Spinal cord (tissue), 10 donors: ENCODE data around the gene LARP4B. TPM values are rescaled to one million over a fixed set of nuclear protein-coding genes. Genes with fewer than 3 reads are reported as not detected.

Experiments
- DNase-seq, 6 donors: peaks; one replicate each; pipeline versions ENCODE4 v3.0.0 to v3.0.0-alpha.2; 2013 to 2015; ENCODE audit warnings: low spot score in 6 of 6, low read depth in 4 of 6
- H3K27ac ChIP-seq: one replicate; pipeline ENCODE4 v1.5.1; 2013; ENCODE audit warnings: low read depth, low read length, control low read depth
- H3K27me3 ChIP-seq: one replicate; pipeline ENCODE4 v1.6.1; 2013; ENCODE audit warnings: low read length; ENCODE audit not compliant: control insufficient read depth, insufficient read depth
- H3K36me3 ChIP-seq: one replicate; pipeline ENCODE4 v1.6.1; 2013; ENCODE audit warnings: low read length; ENCODE audit not compliant: control insufficient read depth, insufficient read depth
- H3K4me1 ChIP-seq: one replicate; pipeline ENCODE4 v1.6.1; 2013; ENCODE audit warnings: low read length; ENCODE audit not compliant: control insufficient read depth, insufficient read depth
- H3K4me3 ChIP-seq: one replicate; pipeline ENCODE4 v1.5.1; 2013; ENCODE audit warnings: low read depth, low read length, control low read depth
- H3K9me3 ChIP-seq: one replicate; pipeline ENCODE4 v1.6.1; 2013; ENCODE audit warnings: low read length; ENCODE audit not compliant: control insufficient read depth, insufficient read depth
- whole genome bisulfite sequencing: methylation state at CpG from one replicate; pipeline ENCODE4 v1.1.5; 2013; ENCODE audit warnings: missing lambda C conversion rate; ENCODE audit not compliant: insufficient coverage; 5-methylcytosine and 5-hydroxymethylcytosine counted together
- polyA plus RNA-seq, 2 donors: library from polyadenylated mRNA; unstranded; fragments of 120-200 nt; gene quantifications; one replicate each; pipeline ENCODE4 v1.2.1, GENCODE V29; 2013; ENCODE audit not compliant: insufficient read length in 2 of 2
- total RNA-seq, 2 donors: library from RNA; depleted of rRNA in 1 of 2; stranded (reverse); fragments of 120-200 nt in 1 of 2; fragments of >200 nt in 1 of 2; gene quantifications; one replicate each; pipeline versions ENCODE4 v1.2.3 to v1.2.4, GENCODE V29; 2013 to 2014
- donor health status: healthy.

Gene LARP4B
- total and polyA plus RNA-seq, 4 donors: 28.2 to 38.5 (median 38.0) TPM

DNA sequence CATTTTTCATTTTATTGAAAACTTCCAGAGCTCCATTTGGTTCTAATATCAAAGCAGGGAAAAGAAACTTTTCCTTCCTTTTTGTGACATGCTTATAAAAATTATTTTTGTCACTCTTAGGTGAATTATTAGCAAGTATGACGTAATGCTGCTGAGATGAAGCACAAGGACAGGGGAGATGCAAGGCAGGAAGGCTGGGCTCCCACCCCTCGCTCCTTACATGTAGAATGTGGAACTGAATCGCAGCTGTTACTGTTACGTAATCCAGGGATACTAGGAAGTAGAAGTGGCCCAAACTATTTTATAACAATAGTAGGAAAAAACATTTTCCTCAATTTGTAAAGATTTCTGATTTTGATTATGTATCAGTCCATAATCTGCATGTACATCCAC is 39.6 kb upstream of the LARP4B start:
- H3K4me3 ChIP-seq: no peak overlapping the region
- WGBS: no CpG with 5 or more reads among the region's 4 CpGs
- H3K9me3 ChIP-seq: no peaks in the 10 kb centered on the region
- DNase-seq: no peak
- no peak overlapping the region for H3K27ac ChIP-seq
- H3K27me3 ChIP-seq: no peaks in the 10 kb centered on the region
- H3K4me1 ChIP-seq: peaks cover 4% of the 10 kb centered on the region
- H3K36me3 ChIP-seq: no peaks in the 10 kb centered on the region

DNA sequence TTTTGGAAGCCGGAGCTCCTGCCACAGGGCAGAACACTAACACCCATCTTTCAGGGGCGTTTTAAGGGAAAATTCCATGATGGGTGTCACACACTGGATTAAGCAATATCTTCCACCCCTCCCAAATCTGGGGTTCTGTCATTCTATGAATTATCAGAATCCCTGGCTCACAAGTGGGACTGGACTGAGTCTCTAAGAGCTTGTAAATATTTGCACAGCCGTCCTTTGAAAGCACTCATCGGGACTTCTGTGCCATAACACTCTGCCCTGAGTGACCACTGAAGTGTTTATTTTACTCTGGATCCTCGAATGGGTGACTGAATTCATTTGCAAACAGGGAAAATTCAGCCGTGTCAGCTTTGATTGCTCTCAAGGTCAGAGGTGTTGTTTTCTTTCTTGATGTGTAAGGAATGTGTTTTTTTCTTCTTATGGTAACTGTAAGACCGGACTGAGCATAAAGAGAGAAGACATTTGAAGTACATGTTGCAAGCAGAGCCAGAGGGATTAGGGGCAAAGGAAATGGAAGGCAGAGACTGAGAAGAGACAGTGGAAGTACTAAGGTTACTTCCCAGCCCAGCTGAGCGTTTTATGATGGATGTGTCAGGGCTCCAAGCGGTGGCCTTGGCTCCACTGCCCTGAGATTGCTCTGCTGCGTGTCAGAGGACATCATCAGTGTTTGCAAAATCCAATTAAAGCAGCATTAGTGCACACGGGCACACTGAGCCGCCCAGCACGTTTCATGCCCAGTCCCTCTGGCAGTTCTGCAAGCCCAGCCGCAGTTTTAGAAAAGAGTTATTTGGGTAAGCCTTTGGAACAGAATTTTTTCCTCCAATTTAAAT is 39.0 kb upstream of the LARP4B start:
- Histone ChIP-seq H3K4me1 (peaks cover 4% of the 10 kb centered on the region), H3K9me3 (no peaks in the 10 kb centered on the region), H3K27me3 (no peaks in the 10 kb centered on the region), H3K36me3 (no peaks in the 10 kb centered on the region), H3K4me3 (no peak overlapping the region), H3K27ac (no peak overlapping the region)
- 54% methylated on average over 11 of the region's 14 CpGs for WGBS
- no peak for DNase-seq

DNA sequence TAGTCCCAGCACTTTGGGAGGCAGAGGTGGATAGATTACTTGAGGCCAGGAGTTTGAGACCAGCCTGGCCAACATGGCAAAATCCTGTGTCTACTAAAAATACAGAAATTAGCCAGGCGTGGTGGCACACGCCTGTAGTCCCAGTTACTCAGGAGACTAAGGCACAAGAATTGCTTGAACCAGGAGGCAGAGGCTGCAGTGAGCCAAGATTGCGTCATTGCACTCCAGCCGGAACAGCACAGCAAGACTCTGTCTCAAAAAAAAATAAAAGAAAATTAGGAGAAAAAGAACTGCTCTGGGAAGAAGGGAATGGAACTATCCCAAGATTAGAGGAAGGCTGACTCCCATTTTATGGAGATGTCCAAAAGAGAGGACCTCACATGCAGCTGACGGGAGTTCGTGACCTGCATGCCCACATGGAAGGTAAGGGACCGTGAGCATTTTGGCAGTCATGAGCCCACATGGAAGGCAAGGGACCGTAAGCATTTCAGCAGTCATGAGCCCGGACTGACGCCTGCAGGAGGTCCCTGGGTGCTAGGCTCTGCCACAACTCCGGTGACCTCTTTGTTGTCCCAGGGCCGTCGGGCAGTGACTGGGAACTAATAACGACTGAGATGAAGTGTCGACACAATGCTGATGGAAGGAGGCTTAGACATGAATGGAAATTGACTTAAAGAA is 38.1 kb upstream of the LARP4B start:
- H3K27me3 ChIP-seq: no peaks in the 10 kb centered on the region
- H3K4me3 ChIP-seq: no peak overlapping the region
- H3K9me3 ChIP-seq: no peaks in the 10 kb centered on the region
- no peak overlapping the region for H3K27ac ChIP-seq
- 56% methylated on average over 14 of the region's 15 CpGs for WGBS
- DNase-seq: no peak
- no peaks in the 10 kb centered on the region for H3K36me3 ChIP-seq
- H3K4me1 ChIP-seq: peaks cover 8% of the 10 kb centered on the region

DNA sequence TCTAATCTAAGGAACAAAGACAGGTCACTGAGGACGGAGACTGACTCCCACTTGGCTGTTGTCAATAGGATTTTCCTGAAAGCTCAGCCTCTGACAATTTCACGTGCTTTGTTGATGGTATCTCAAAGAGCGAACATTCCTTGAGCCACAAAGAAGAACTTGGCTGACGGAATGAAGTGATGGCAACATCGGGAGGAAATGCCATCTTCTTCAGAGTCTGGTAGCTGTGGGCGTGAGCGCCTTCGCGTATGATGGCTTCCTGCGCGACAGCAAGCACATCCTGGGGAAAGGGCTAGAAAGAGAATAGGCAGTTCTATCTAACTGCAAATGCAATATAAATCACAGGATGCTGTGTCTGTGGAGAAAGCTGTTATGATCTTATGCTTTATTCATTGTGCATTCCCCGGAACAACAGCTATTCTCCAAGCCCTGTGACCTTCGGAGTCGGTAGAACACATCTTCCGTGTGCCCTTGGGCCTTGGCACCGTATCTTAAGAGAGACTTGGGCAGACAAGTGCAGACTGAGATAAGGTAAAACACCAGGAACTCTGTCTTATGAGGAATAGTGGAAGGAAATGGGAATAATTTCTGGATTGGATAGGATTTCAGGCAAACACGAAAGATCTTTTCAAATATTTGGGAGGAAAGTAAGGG is 37.2 kb upstream of the LARP4B start:
- H3K27ac ChIP-seq: no peak overlapping the region
- peak in 1 of 6 donors; percentile 22 for DNase-seq
- H3K36me3 ChIP-seq: no peaks in the 10 kb centered on the region
- no peaks in the 10 kb centered on the region for H3K27me3 ChIP-seq
- H3K4me1 ChIP-seq: peaks cover 8% of the 10 kb centered on the region
- WGBS: 82% methylated on average over 13 of the region's 17 CpGs
- H3K9me3 ChIP-seq: no peaks in the 10 kb centered on the region
- H3K4me3 ChIP-seq: no peak overlapping the region

DNA sequence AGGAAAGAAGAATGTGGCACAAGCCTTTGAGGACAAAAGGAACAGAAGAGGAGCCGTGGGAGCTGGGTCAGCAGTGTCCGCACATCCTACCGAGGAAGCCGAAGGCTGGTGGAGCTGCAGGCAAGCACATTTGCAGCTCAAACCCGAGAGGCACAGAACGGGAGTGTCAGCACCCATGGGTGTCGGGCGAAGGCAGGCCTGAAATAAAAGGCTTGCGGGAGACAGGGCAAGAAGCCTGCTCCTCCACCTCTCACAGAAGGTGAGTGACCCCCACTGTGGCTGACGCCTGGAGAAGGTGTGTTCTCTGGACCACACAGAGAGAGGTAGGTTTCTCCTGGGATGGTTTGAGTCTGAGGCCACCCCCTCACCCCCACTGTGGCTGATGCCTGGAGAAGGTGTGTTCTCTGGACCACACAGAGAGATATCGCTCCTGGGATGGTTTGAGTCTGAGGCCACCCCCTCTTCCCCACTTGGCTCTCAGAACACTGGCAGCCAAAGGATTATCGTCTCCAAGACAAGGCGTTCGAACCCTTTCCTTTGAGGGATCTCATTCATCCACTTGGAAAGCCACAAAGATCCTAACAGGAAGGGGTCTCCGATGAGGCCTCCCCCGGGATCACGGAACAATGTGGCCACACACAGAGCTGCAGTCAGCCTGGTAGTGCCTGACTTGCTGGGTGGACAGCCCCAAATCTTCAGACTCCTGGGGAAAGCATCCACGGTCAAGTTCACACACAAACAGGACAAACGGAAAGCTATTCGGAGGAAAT is 35.1 kb upstream of the LARP4B start:
- Histone ChIP-seq H3K27me3 (no peaks in the 10 kb centered on the region), H3K36me3 (no peaks in the 10 kb centered on the region), H3K9me3 (no peaks in the 10 kb centered on the region), H3K4me1 (peaks cover 4% of the 10 kb centered on the region), H3K4me3 (no peak overlapping the region), H3K27ac (no peak overlapping the region)
- 78% methylated on average over 16 of the region's 20 CpGs for WGBS
- no peak for DNase-seq

DNA sequence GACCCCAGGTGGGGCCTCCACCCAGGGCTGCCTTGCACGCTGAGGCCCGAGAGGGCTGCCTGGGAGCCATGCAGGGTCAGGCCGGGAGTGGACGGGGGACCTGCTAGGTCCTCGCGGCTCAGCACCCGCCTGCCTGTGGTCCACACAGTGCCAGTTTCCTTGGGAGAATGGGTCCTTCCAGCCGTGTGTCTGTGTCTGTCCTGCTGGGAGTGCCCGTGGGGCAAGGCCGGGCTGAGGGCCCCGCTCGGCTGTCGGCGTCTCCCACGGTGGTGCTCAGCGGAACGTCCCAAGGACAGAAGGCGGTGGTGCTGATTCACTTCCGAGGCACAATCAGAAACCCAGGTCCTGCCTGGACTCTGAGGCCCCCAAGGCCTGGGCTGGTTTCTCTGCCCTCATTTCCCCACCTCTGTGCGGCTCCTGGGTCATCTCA is 33.5 kb upstream of the LARP4B start:
- Histone ChIP-seq H3K36me3 (no peaks in the 10 kb centered on the region), H3K27me3 (no peaks in the 10 kb centered on the region), H3K9me3 (no peaks in the 10 kb centered on the region), H3K4me1 (peaks cover 4% of the 10 kb centered on the region), H3K27ac (no peak overlapping the region), H3K4me3 (no peak overlapping the region)
- WGBS: 90% methylated on average over 20 of the region's 20 CpGs
- DNase-seq: no peak

DNA sequence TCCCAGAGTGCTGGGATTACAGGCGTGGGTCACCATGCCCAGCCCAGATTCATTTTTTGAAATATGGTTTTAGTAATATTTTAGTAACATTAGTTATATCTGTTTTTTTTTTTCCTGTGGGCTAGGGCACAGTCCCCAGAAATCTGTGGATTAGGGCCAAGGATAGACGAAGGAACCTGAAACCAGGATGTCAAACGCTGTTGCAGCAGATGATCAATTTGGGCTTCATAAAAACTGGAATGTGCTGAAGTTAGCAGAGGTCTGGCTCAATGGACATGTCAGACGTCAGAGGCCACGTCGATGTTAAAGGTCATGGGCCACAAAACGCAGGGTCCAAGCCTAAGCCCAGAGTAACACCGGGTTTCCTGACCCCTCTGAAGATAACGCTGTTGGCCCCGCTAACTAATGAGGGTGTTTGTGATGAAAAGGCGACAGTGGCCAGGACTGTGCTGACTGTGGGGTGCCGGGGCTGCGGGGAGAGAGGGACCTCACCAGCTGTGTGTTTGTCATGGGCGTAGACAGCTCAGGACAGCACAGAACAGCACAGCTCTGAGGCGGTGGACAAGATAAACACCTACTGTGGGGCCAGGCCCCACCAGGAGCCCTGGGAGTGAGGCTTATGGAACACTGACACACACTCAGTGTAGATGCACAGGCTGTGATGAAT is 32.9 kb upstream of the LARP4B start:
- no peak overlapping the region for H3K27ac ChIP-seq
- peaks cover 4% of the 10 kb centered on the region for H3K4me1 ChIP-seq
- no peaks in the 10 kb centered on the region for H3K9me3 ChIP-seq
- no peak overlapping the region for H3K4me3 ChIP-seq
- no peak for DNase-seq
- no peaks in the 10 kb centered on the region for H3K27me3 ChIP-seq
- H3K36me3 ChIP-seq: no peaks in the 10 kb centered on the region
- 85% methylated on average over 14 of the region's 15 CpGs for WGBS

DNA sequence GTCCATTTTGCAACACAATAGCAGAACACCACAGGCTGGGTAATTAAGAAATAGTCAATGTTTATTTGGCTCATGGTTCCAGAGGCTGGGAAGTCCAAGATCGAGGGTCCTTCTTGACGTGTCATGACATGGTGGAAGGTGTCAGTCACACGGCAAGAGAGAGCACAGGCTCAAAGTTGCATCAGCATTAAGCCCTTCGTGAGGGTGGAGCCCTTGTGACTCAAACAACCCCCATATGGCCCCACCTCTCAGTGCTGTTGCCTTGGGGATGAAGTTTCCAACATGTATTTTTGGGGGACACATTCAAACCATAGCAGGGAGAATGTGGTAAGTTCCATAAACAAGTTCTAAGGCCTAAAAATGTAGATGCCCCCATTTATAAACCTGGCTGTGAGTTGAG is 32.1 kb upstream of the LARP4B start:
- Histone ChIP-seq H3K27ac (no peak overlapping the region), H3K36me3 (no peaks in the 10 kb centered on the region), H3K4me3 (no peak overlapping the region), H3K4me1 (peaks cover 4% of the 10 kb centered on the region), H3K9me3 (no peaks in the 10 kb centered on the region), H3K27me3 (no peaks in the 10 kb centered on the region)
- no peak for DNase-seq
- WGBS: 90% methylated on average over 2 of the region's 4 CpGs

DNA sequence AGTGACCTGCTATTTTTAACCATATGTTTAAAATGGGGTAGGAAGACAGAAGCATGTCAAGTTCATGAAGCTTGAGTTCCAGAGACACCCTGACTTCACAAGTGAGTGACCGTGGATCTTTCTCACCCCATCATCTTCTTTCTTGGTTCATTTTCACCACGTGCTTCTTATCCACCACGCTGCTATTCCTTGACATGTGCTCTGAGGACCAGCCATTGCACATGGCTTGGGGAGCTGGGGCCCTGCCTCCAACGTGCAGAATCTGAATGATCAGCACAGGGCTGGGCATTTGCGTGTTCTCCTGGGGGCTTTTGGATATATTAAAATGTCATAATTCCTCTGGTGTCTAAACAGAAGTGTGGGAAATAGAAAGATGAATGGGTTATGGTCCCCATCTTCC is 31.7 kb upstream of the LARP4B start:
- WGBS: 84% methylated on average over 3 of the region's 5 CpGs
- no peak overlapping the region for H3K4me3 ChIP-seq
- peaks cover 4% of the 10 kb centered on the region for H3K4me1 ChIP-seq
- H3K36me3 ChIP-seq: no peaks in the 10 kb centered on the region
- H3K27me3 ChIP-seq: no peaks in the 10 kb centered on the region
- H3K27ac ChIP-seq: no peak overlapping the region
- no peak for DNase-seq
- no peaks in the 10 kb centered on the region for H3K9me3 ChIP-seq
